Amygdala (tissue), 56 donors: Measurements from ENCODE around the gene PLEKHB1.

Experiments
- DNase-seq, 56 donors: peaks; one replicate each; lab custom pipeline; 2025; lab: John Stamatoyannopoulos, UW

The PLEKHB1 gene

DNA sequence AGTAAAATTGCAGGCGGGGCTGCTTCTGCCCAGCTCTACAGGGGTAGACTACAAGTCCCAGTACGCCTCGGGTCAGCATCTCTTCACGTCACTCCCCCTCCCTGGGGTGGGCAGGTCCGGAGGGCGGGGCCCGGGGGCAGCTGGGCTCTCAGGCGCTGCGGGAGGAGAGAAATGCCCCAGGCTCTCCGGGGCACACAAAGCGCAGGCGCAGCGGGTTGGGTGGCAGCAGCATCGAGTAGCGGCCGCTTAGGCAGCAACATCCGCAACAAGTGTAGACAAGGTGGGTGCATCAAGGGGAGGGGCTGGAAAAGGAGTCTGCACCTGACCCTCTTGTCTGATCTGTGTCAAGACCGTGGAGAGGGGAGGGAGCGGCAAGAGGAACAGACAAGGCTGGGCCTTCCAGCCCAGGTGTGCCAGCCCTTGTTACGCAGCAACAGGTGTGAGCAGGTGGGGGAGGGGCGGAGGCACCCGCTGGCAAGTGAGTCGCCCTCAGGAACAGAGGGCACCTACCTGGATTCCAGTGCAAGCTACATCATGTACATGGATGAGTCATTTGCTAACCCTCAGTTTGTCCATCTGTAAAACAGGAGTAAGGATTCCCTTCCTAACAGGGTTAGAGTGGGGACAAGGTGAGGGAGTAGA, 1.2 kb downstream of the PLEKHB1 start:
- DNase-seq = peak; percentile 40 to 98 (median 91)

GRCh38 chr11:73648121-73648520, 1.7 kb downstream of the PLEKHB1 start:
- peak in 1 of 56 donors; percentile 16 for DNase-seq

DNA sequence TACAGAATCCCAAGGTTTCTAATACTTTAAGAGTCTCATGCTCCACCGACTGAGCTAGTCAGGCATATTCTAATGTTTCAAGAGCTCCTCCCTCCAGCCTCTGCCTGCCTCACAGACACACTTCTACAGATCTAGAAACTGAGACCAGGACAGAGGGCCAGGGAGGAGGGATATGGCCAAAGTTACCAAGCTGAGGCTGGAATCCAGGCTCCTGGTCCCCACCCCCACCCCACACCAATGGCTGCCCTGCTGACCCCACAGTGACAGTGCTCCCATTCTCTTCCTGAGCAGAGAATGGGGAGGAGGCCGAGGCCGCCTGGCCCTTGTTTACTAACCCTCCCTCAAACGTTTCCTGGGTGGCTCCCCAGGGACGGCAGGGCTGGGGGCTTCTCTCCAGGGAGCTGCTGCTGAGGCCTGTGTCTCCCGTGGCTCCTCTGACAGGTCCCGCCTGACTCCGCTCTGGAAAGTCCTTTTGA, 2.2 kb downstream of the PLEKHB1 start:
- peak in 28 of 56 donors; percentile 11 to 64 (median 36) for DNase-seq

GRCh38 chr11:73649206-73649605, 2.8 kb downstream of the PLEKHB1 start:
- DNase-seq = peak in 1 of 56 donors; percentile 8

DNA sequence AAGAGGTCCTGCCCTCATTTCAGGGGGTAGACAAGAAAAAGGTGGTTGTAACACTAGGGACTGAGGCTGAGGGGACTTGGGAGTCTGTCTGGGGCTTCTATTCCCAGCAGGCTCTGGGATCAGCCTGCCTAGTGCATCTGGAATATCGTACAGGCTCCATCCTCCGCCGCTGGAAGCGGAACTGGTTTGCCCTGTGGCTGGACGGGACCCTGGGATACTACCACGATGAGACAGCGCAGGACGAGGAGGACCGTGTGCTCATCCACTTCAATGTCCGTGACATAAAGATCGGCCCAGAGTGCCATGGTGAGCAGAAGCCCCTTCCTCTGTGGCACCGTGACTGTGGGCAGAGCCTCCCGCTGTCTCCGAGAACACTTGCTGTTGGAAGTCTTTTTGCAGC, 4.0 kb downstream of the PLEKHB1 start:
- peak in 1 of 56 donors; percentile 11 for DNase-seq

GRCh38 chr11:73651252-73651651, 4.9 kb downstream of the PLEKHB1 start:
- no peak for DNase-seq

GRCh38 chr11:73651661-73652045, 5.3 kb downstream of the PLEKHB1 start:
- peak in 1 of 56 donors; percentile 36 for DNase-seq

DNA sequence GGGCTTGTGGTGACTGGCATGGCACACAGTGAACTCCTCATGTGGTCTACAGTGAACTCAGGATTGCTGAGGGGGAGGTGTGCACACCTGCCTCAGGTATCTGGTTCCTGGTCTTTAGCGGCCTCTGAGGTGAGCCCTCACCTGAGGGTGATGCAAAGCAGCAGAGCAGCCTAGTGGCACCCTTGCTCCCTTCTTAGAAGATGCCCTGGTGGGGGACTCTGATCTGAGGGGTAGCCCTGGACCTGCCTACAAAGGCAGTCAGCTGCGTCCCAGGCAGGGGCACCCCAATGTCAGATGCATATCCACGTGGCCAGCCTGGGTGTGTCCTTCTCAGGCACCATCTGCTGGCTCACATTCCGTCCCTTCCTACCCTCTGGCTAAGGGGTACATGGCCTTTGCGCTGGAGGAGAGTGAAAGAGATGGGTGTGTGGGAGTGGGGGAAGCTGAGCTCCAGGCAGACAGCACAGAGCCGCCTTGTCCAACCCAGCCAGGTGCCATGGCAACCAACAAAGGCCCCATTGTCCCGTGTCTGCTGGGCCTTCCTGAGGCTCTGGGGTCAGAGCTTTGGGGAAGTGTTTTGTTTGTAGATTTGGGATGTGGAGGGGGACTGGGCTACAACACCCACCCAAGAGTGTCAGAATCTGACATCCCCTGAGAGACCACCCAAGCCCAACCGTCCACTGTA, 5.8 kb downstream of the PLEKHB1 start:
- peak in 55 of 56 donors; percentile 37 to 96 (median 82) for DNase-seq

GRCh38 chr11:73652856-73653559, 6.6 kb downstream of the PLEKHB1 start:
- DNase-seq = no peak

DNA sequence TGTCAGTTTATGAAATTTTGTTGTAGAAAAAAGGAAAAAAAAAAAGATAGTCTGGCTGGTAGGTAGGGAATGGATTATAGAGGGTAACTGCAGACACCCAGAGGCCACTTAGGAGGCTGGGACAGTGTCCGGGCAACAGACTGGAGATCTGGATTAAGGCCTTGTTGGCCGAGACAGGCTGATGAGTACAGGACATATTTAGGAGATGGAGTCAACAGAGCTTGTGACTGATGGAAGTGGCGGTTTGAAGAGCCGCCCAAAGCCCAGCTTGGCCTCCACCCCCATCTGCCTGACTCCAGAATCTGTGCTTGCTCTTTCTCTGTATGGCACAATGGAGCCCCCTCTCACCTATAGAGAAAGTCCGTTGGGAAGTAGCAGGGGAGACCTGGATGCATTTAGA, 7.6 kb downstream of the PLEKHB1 start:
- DNase-seq = no peak

GRCh38 chr11:73654482-73655021, 8.2 kb downstream of the PLEKHB1 start:
- DNase-seq = no peak

DNA sequence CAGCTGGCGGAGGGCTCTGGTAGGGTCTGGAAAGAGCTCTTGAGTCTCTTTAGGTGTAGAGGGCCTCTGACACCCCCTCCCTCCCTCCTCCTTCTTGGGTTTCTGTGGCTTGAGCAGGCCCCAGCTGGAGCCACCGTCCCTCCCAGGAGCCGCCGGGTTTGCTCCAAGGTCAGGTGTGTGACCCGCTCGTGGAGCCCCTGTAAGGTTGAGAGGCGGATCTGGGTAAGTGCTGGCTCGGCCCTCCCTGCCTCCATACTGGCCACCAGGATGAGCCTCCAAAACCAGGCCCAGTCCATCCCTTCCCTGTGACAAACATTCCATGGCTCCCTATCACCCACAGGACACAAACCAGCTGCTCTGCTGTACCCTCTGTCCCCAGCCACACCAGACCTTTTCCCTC, 9.3 kb downstream of the PLEKHB1 start:
- DNase-seq = no peak

GRCh38 chr11:73656985-73657384, 10.6 kb downstream of the PLEKHB1 start:
- no peak for DNase-seq

DNA sequence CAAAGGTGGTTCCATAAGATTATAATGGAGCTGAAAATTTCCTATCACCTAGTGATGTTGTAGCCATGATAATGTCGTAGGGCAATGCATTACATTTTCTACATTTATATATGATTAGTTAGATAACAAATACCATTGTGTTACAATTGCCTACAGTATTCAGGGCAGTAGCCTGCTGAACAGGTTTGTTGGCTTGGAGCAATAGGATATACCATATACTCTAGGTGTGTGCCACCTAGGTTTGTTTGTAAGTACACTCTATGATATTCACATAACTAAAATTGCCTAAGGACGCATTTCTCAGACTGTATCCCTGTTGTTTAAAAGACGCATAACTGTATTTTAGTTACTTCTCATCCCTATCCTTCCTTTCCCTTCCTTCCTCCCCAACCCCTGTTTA, 13.6 kb downstream of the PLEKHB1 start:
- no peak for DNase-seq

- peak in 1 of 56 donors; percentile 45 for DNase-seq
Observed at GRCh38 chr11:73660497-73661034, 14.2 kb downstream of the PLEKHB1 start.

DNA sequence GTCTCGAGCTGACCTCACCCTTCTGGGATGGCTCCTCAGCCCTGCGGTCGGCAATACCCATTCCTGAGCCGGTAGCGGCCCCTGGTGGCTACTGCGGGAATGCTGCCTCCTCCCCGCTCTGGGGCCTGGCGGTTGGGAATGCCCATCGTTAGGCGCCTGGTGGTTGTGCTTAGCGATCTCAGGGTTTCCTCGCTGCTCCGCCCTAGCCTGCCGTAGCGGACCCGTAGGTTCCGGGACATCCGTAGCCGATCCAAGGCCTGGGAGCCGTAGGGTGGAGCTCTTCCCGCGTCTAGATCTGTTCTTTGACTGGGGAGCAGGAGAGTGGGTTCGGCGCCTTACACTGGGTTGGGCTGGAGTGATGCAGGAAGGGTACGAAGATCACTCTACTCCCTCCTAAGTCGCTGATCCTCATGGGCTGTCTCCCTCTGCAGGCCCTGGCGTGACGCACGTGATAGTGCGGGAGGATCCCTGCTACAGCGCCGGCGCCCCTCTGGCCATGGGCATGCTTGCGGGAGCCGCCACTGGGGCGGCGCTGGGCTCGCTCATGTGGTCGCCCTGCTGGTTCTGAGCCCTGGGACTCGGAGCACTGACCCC, 14.8 kb downstream of the PLEKHB1 start:
- peak in 55 of 56 donors; percentile 48 to 94 (median 81) for DNase-seq

- DNase-seq = no peak
Observed at GRCh38 chr11:73662445-73663157, 16.2 kb downstream of the PLEKHB1 start.

DNA sequence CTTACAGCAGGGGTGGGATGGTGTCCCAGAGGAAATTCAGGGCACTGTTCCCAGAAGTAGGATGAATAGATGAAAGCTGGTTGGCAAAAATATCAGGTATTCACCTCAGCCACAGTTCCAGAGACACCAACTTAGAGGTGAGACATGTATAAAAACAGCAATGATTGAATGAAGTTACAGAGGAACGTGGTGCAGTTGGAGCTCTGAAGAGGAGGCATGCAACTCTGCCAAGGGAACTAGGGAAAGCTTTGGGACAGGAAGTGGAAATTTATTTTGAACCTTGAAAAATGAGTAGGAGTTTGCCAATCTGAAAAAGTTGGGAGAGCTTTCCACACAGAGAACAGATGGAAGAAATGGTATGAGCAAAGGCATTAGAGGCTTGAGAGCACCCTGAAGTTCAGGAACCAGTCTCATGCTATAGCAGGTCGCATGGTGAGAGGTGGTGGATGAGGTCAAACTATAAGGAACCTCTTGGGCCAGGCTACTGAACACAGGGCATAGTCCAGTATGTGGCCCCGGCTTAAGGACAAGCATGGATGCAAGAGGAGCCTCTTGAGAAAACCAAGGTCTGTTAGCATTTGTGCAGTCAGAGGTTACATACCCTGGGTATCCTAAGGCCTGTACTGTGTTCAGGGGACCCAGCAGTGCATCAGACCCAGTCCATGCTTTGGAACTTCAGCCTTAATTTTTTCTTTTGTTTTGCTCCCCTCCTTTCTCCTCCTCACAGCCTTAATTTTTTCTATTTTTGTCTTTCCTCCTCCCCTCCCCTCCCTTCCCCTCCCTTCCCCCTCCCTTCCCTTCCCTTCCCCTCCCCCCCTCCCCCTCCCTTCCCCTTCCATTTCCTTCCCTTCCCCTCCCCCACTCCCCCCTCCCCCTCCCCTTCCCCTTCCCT, 17.5 kb downstream of the PLEKHB1 start:
- DNase-seq = no peak

- DNase-seq = no peak
Observed at GRCh38 chr11:73664877-73665276, 18.5 kb downstream of the PLEKHB1 start.
